H1 (cell line): Measurements from ENCODE around the gene KIAA1671. TPM values are rescaled to one million over a fixed set of nuclear protein-coding genes. Genes with fewer than 3 reads are reported as not detected.

Source experiments
- CTCF ChIA-PET: fragments of 300-600 bp; sonication (Branson Sonifier 250); formaldehyde crosslinking; loops from one replicate; lab custom pipeline; 2021; ENCODE audit not compliant: partially characterized antibody; lab: Charles Lee
- POLR2A ChIA-PET: fragments of 300-600 bp; sonication (Branson Sonifier 250); formaldehyde crosslinking; loops from one replicate; lab custom pipeline; 2021; ENCODE audit warnings: inconsistent platforms; ENCODE audit not compliant: partially characterized antibody; lab: Charles Lee
- DNase-seq, 2 experiments: peaks; one replicate each; pipeline versions ENCODE4 v3.0.0 to v3.0.0-alpha.2; 2010 to 2022; ENCODE audit warnings: low spot score in 2 of 2, low read depth in 1 of 2, mixed read lengths in 1 of 2
- FAIRE-seq: peaks from 2 replicates; lab custom pipeline; 2011; peaks lifted over from hg19 to GRCh38; lab: Jason Lieb, UNC
- H2AFZ ChIP-seq: 2 replicates; pipeline ENCODE4 v1.8.1; 2012; ENCODE audit warnings: low read length, inconsistent platforms
- H2AK5ac ChIP-seq: 2 replicates; pipeline ENCODE4 v1.6.1; 2013; ENCODE audit warnings: low read depth, low read length
- H2BK120ac ChIP-seq: replicated peaks from 2 replicates; pipeline ENCODE3; 2013; ENCODE audit warnings: low read depth, low read length, inconsistent platforms
- H2BK12ac ChIP-seq: 2 replicates; pipeline ENCODE4 v1.6.1; 2013; ENCODE audit warnings: low read depth, low read length
- H2BK15ac ChIP-seq: 2 replicates; pipeline ENCODE4 v1.6.1; 2013; ENCODE audit warnings: low read length
- H2BK20ac ChIP-seq: 2 replicates; pipeline ENCODE4 v1.6.1; 2013; ENCODE audit warnings: low read length
- H2BK5ac ChIP-seq: 2 replicates; pipeline ENCODE4 v1.6.1; 2013; ENCODE audit warnings: low read depth, low read length
- H3K14ac ChIP-seq: 2 replicates; pipeline ENCODE4 v1.6.1; 2013; ENCODE audit warnings: inconsistent platforms; ENCODE audit not compliant: insufficient read length
- H3K18ac ChIP-seq: 2 replicates; pipeline ENCODE4 v1.6.1; 2013; ENCODE audit warnings: low read length; ENCODE audit errors: extremely low read depth
- H3K23ac ChIP-seq: 2 replicates; pipeline ENCODE4 v1.6.1; 2013; ENCODE audit warnings: inconsistent platforms; ENCODE audit not compliant: insufficient read length
- H3K23me2 ChIP-seq: 2 replicates; pipeline ENCODE4 v1.6.1; 2013; ENCODE audit warnings: low read depth, low read length
- H3K27ac ChIP-seq: 2 replicates; pipeline ENCODE4 v1.6.1; 2011; ENCODE audit warnings: low read depth, low read length, inconsistent platforms
- H3K27me3 ChIP-seq, 4 experiments: replicated peaks in 1 of 4; 1 replicate in 1 of 4; 2 replicates in 3 of 4; pipeline versions ENCODE4 v1.6.1 to v1.8.1; 2011 to 2013; ENCODE audit warnings: low read length in 3 of 4, mild to moderate bottlenecking in 3 of 4, inconsistent platforms in 2 of 4, mixed read lengths in 2 of 4, moderate library complexity in 1 of 4; ENCODE audit not compliant: control insufficient read depth in 3 of 4, insufficient read depth in 3 of 4; ENCODE audit errors: extremely low read depth in 1 of 4
- H3K36me3 ChIP-seq, 4 experiments: 2 replicates each; pipeline versions ENCODE4 v1.6.1 to v1.8.1; 2011 to 2013; ENCODE audit warnings: mild to moderate bottlenecking in 4 of 4, low read length in 3 of 4, moderate library complexity in 2 of 4, control low read depth in 1 of 4, inconsistent platforms in 1 of 4; ENCODE audit not compliant: insufficient read depth in 4 of 4, control insufficient read depth in 2 of 4
- H3K4ac ChIP-seq: replicated peaks from 2 replicates; pipeline ENCODE3; 2013; ENCODE audit warnings: low read length, low read depth, mixed read lengths, inconsistent platforms; ENCODE audit not compliant: insufficient read length
- H3K4me1 ChIP-seq, 4 experiments: replicated peaks in 1 of 4; 1 replicate in 1 of 4; 2 replicates in 3 of 4; pipeline versions ENCODE4 v1.6.1 to v1.8.1; 2011 to 2013; ENCODE audit warnings: low read length in 3 of 4, inconsistent platforms in 2 of 4, mixed read lengths in 1 of 4; ENCODE audit not compliant: insufficient read depth in 4 of 4, control insufficient read depth in 3 of 4
- H3K4me2 ChIP-seq, 2 experiments: 2 replicates each; pipeline versions ENCODE4 v1.6.1 to v1.8.1; 2011 to 2013; ENCODE audit warnings: low read depth in 2 of 2, low read length in 2 of 2, control low read depth in 1 of 2, inconsistent platforms in 1 of 2, mild to moderate bottlenecking in 1 of 2; ENCODE audit not compliant: insufficient read depth in 1 of 2
- H3K4me3 ChIP-seq, 4 experiments: fragments of 200-600, 300-600 bp in 1 of 4; sonication (generic), shearing (Covaris generic), sonication (Bioruptor Twin) in 1 of 4; 2 replicates each; pipeline versions ENCODE4 v1.5.1 to v1.8.1; 2011 to 2016; ENCODE audit warnings: low read length in 4 of 4, low read depth in 3 of 4, control low read depth in 2 of 4, inconsistent platforms in 2 of 4, mild to moderate bottlenecking in 2 of 4, mixed read lengths in 1 of 4, moderate library complexity in 1 of 4; ENCODE audit not compliant: insufficient read depth in 2 of 4; ENCODE audit errors: extremely low read depth in 1 of 4
- H3K56ac ChIP-seq: replicated peaks from 2 replicates; pipeline ENCODE3; 2013; ENCODE audit warnings: low read depth, mild to moderate bottlenecking, mixed read lengths, low read length, inconsistent platforms; ENCODE audit not compliant: insufficient read length
- H3K79me1 ChIP-seq: 2 replicates; pipeline ENCODE4 v1.6.1; 2013; ENCODE audit warnings: low read depth, low read length, control low read depth
- H3K79me2 ChIP-seq, 2 experiments: 2 replicates each; pipeline versions ENCODE4 v1.6.1 to v1.8.1; 2012 to 2013; ENCODE audit warnings: low read length in 2 of 2, mild to moderate bottlenecking in 2 of 2, inconsistent platforms in 1 of 2; ENCODE audit not compliant: insufficient read depth in 2 of 2, control insufficient read depth in 1 of 2
- H3K9ac ChIP-seq, 4 experiments: replicated peaks in 1 of 4; 1 replicate in 1 of 4; 2 replicates in 3 of 4; pipeline versions ENCODE4 v1.6.1 to v1.8.1; 2011 to 2013; ENCODE audit warnings: low read depth in 3 of 4, low read length in 3 of 4, control low read depth in 2 of 4, mild to moderate bottlenecking in 2 of 4, moderate library complexity in 2 of 4, inconsistent platforms in 1 of 4; ENCODE audit errors: extremely low read depth in 1 of 4
- H3K9me3 ChIP-seq, 2 experiments: 2 replicates each; pipeline versions ENCODE4 v1.6.1 to v1.8.1; 2012 to 2013; ENCODE audit warnings: mild to moderate bottlenecking in 2 of 2, moderate library complexity in 2 of 2, control low read depth in 1 of 2, inconsistent platforms in 1 of 2, low read depth in 1 of 2, low read length in 1 of 2, mixed read lengths in 1 of 2; ENCODE audit not compliant: insufficient read depth in 2 of 2
- H4K20me1 ChIP-seq, 2 experiments: replicated peaks in 1 of 2; 2 replicates each; pipeline versions ENCODE3 to v1.8.1; 2011 to 2013; ENCODE audit warnings: inconsistent platforms in 2 of 2, low read length in 2 of 2, mild to moderate bottlenecking in 1 of 2; ENCODE audit not compliant: insufficient read depth in 2 of 2, control insufficient read depth in 1 of 2
- H4K5ac ChIP-seq: 2 replicates; pipeline ENCODE4 v1.6.1; 2013; ENCODE audit warnings: low read length, low read depth, mixed read lengths, inconsistent platforms; ENCODE audit not compliant: insufficient read length
- H4K8ac ChIP-seq: 2 replicates; pipeline ENCODE4 v1.8.0; 2013; ENCODE audit warnings: mild to moderate bottlenecking, moderate library complexity, low read length, inconsistent platforms; ENCODE audit not compliant: insufficient read depth; ENCODE audit errors: extremely low read depth
- H4K91ac ChIP-seq: replicated peaks from 2 replicates; pipeline ENCODE3; 2013; ENCODE audit warnings: low read length, mixed read lengths, inconsistent platforms; ENCODE audit not compliant: insufficient read length
- BCL11A ChIP-seq, 2 experiments: IDR thresholded peaks; one replicate each; pipeline ENCODE4 v1.6.1; 2011; ENCODE audit warnings: low read depth in 2 of 2, low read length in 2 of 2, mild to moderate bottlenecking in 2 of 2
- CBX8 ChIP-seq: fragments of 300-800, 300-1000 bp; sonication (generic); IDR thresholded peaks from 2 replicates; pipeline ENCODE4 v1.7.1; 2016; ENCODE audit warnings: low read depth, low read length, borderline replicate concordance
- CTBP2 ChIP-seq: IDR thresholded peaks from 2 replicates; pipeline ENCODE4 v1.7.0; 2011; ENCODE audit warnings: borderline replicate concordance, mild to moderate bottlenecking, moderate library complexity, mixed read lengths, low read length; ENCODE audit not compliant: insufficient read depth, insufficient read length
- EP300 ChIP-seq, 2 experiments: IDR thresholded peaks; 1 replicate in 1 of 2; 2 replicates in 1 of 2; pipeline ENCODE4 v1.6.1; 2011 to 2012; ENCODE audit warnings: low read depth in 2 of 2, low read length in 2 of 2, mild to moderate bottlenecking in 2 of 2, borderline replicate concordance in 1 of 2, inconsistent platforms in 1 of 2, moderate library complexity in 1 of 2
- GABPA ChIP-seq: IDR thresholded peaks from 2 replicates; pipeline ENCODE4 v1.6.1; 2011; ENCODE audit warnings: mild to moderate bottlenecking, low read length, moderate library complexity, borderline replicate concordance; ENCODE audit not compliant: insufficient read depth
- JUN ChIP-seq: IDR thresholded peaks from 2 replicates; pipeline ENCODE4 v1.6.1; 2011; ENCODE audit warnings: low read depth, mild to moderate bottlenecking, improper control_type of control experiment, low read length
- POLR2AphosphoS5 ChIP-seq: IDR thresholded peaks from 2 replicates; pipeline ENCODE4 v1.6.1; 2011; ENCODE audit warnings: low read depth, low read length
- RXRA ChIP-seq: IDR thresholded peaks from 2 replicates; pipeline ENCODE4 v1.6.1; 2011; ENCODE audit warnings: low read depth, mild to moderate bottlenecking, low read length, moderate library complexity; ENCODE audit not compliant: insufficient read depth
- SIRT6 ChIP-seq: IDR thresholded peaks from one replicate; pipeline ENCODE4 v1.7.1; 2012; ENCODE audit warnings: low read length, inconsistent platforms
- SIX5 ChIP-seq: IDR thresholded peaks from 2 replicates; pipeline ENCODE4 v1.6.1; 2011; ENCODE audit warnings: mild to moderate bottlenecking, low read depth, low read length
- SUZ12 ChIP-seq: fragments of 200-600 bp; sonication (generic); IDR thresholded peaks from 2 replicates; pipeline ENCODE4 v1.6.1; 2012; ENCODE audit warnings: mild to moderate bottlenecking, inconsistent platforms, low read length, moderate library complexity, mixed read lengths
- TEAD4 ChIP-seq: IDR thresholded peaks from 2 replicates; pipeline ENCODE4 v1.6.1; 2012; ENCODE audit warnings: low read depth, low read length, inconsistent platforms, mixed read lengths
- YY1 ChIP-seq: IDR thresholded peaks from 2 replicates; pipeline ENCODE4 v1.6.1; 2011; ENCODE audit warnings: low read depth, mild to moderate bottlenecking, low read length
- WGBS, 2 experiments: shearing (Covaris generic) in 1 of 2; methylation state at CpG; one replicate each; pipeline versions ENCODE4 v1.1.6 to v1.1.7; 2013 to 2015; ENCODE audit warnings: low lambda C conversion rate in 2 of 2, mixed read lengths in 2 of 2, inconsistent platforms in 1 of 2, low coverage in 1 of 2, missing lambda C conversion rate in 1 of 2; ENCODE audit not compliant: insufficient replicate concordance in 2 of 2, insufficient coverage in 1 of 2, insufficient read length in 1 of 2; ENCODE audit errors: extremely low coverage in 1 of 2, missing lambda C conversion rate in 1 of 2; 5-methylcytosine and 5-hydroxymethylcytosine counted together
- polyA plus RNA-seq, 7 experiments: library from polyadenylated mRNA; depleted of rRNA in 3 of 7; stranded (reverse) in 5 of 7; unstranded in 2 of 7; fragments of >200 nt in 5 of 7; fragments of 200-250 nt in 2 of 7; gene quantifications; 1 replicate in 5 of 7; 2 replicates in 1 of 7; 4 replicates in 1 of 7; pipeline versions ENCODE4 v1.2.1 to v1.2.3, GENCODE V29; 2011 to 2013; ENCODE audit warnings: missing spikeins in 2 of 7, mixed read lengths in 2 of 7
- total RNA-seq: library from RNA; stranded (reverse); fragmentation: NEBNext Ultra II Directional; extraction: Animal tissue kit (Norgen Biotek cat#: 25700); gene quantifications from 2 replicates; pipeline ENCODE4 v1.2.1, GENCODE V29; 2021

The KIAA1671 gene
- total and polyA plus RNA-seq, 2 of the 8 experiments (the other 6 are each of a cell fraction or from before 2014, with no cell fraction given) = 6.4 to 23.9 TPM

- CTCF ChIA-PET = interaction anchor here (2.5 kb wide), 1 partner anchor 11 kb away, joined by 14 read pairs; no protein-coding TSS in a partner anchor
- Histone ChIP-seq H3K9ac (no peak overlapping the region), H2BK20ac (no peak overlapping the region)
Measured at GRCh38 chr22:25092119-25092518, 139.6 kb downstream of the KIAA1671 start.

More at GRCh38 chr22:25092119-25092518, 139.6 kb downstream of the KIAA1671 start:
- H3K27me3 ChIP-seq = no peaks in the 10 kb centered on the region
- H2BK120ac ChIP-seq = no peak overlapping the region
- H3K36me3 ChIP-seq = no peaks in the 10 kb centered on the region
- no peak overlapping the region for H3K4me2 ChIP-seq
- no peak overlapping the region for H3K56ac ChIP-seq
- no peak overlapping the region for H3K4ac ChIP-seq
- H2BK12ac ChIP-seq = no peak overlapping the region
- no peak overlapping the region for H4K91ac ChIP-seq
- H4K8ac ChIP-seq = no peak overlapping the region; the same call in 1 of the 2 replicates
- H3K9me3 ChIP-seq = no peaks in the 10 kb centered on the region
- FAIRE-seq = no peak
- 90% methylated on average over 4 of the region's 4 CpGs; no CpG with 5 or more reads in 1 of the 2 experiments for WGBS, 2 experiments
- H3K79me2 ChIP-seq = no peaks in the 10 kb centered on the region; a peak in 1 of 4 replicates
- DNase-seq = no peak
- no peak overlapping the region for H3K14ac ChIP-seq
- no peak overlapping the region; the same call in 1 of the 2 replicates for H2BK15ac ChIP-seq
- no peaks in the 10 kb centered on the region; the same call in 1 of the 2 replicates for H3K79me1 ChIP-seq
- TF ChIP-seq SIX5 (no peak), SUZ12 (no peak), POLR2AphosphoS5 (no peak), TEAD4 (no peak), CTBP2 (no peak), SIRT6 (no peak), EP300 (IDR thresholded peaks at IDR 0.05; ENCODE audit: borderline replicate concordance in 1 of 2, low read depth in 2 of 2, low read length in 2 of 2) (no peak), CBX8 (no peak), YY1 (no peak), RXRA (no peak), JUN (no peak), GABPA (no peak), BCL11A (IDR thresholded peaks at IDR 0.05; ENCODE audit: low read depth in 2 of 2, low read length in 2 of 2) (no peak)
- H3K23me2 ChIP-seq = no peaks in the 10 kb centered on the region; the same call in 1 of the 2 replicates
- no peak overlapping the region for H3K27ac ChIP-seq
- no peak overlapping the region for H4K5ac ChIP-seq
- H3K18ac ChIP-seq = no peak overlapping the region
- no peak overlapping the region for H3K4me3 ChIP-seq
- H2AK5ac ChIP-seq = no peak overlapping the region
- peaks cover 0 to 2% of the 10 kb centered on the region in 2 experiments for H4K20me1 ChIP-seq
- H3K23ac ChIP-seq = no peak overlapping the region
- H2AFZ ChIP-seq = no peak overlapping the region
- POLR2A ChIA-PET = no interaction called here
- H2BK5ac ChIP-seq = no peak overlapping the region
- H3K4me1 ChIP-seq = no peaks in the 10 kb centered on the region
